ENCODE results near the gene PLEKHG2.
A peak's percentile ranks its signal among the peaks of the same experiment; 100 is the strongest.
"Not testable (repeated sequence)": the region's sequence is repeated elsewhere in the genome, so short reads cannot be mapped to it uniquely, and the experiment has no call there.

The PLEKHG2 gene

GRCh38 chr19:39412100-39412866 lies at the start of gene PLEKHG2:
Gene PLEKHG2 (plus strand): TSS chr19:39412669. CDS start chr19:39414087, 1,418 bp downstream.
- peak; percentile 99 for DNase-seq

DNA sequence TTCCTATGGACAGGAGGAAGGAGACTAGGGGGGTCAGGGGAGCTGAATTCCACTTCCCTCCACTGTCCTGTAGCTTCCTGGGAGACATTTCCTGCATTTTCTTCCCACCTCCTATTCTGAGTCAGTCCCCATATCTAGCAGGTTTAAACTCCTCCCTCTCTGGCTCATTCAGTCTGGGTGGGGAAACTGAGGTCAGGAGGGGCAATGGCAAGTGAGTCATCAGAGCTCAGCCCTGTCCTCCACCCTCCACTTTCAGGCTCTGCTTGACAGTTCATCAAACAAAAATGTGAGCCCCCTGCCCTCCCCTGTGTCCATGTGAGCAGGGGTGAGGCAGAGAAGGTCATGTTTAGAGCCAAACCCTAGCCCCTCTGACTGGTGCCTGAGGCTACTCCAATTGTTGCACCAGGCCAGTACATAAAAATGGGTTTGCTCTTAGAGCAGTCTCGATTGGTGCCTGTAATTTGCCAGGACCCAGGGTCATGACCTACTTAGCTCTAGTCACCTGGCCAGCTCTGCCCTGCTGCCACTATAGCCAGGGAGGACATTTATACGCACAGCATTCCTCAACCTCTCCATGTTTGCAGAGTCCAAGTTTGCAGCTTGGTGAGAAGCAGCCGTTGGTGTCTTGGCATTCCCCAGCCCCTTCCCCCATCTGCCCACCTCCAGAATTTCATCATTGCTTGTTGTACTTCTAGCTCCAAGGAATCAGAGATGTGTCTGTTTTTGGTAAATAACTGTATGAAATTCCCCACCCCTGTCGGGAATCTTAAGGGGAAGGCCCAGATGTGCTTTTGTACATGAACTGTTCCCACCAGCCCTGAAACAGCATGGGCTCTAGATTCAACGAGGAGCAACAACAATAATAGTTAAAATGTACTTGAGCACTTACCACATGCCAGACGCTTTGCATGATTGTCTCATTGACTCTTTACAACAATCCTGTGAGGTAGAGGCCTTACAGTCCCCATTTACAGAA lies 49.5 kb upstream of the PLEKHG2 start:
- DNase-seq = no peak

DNA sequence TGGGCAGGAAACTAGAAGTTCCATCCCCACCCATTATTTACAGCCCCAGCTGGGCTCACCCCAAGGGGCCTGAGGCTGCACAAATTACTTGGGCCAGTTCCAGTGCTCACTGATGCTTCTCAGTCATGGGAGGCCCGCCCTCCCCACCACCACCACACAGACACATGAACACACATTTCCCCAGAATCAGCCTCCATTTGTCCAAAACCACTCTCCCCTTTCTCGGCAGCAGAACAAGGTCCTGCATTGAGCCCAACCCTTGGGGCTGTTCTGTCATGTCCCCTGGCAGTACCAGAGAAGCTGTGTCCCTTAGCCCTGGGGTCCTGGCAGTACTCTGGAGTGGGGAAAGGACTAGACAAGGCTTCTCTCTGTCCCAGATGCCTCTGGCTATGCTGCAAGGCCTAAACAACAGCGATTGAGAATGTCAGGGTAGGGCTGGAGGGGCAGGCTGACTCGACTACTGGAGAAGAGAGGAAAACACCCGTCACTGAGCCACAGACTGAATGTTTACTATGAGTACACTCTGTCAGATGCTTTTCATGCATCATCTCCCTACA lies 48.5 kb upstream of the PLEKHG2 start:
- no peak for DNase-seq

DNA sequence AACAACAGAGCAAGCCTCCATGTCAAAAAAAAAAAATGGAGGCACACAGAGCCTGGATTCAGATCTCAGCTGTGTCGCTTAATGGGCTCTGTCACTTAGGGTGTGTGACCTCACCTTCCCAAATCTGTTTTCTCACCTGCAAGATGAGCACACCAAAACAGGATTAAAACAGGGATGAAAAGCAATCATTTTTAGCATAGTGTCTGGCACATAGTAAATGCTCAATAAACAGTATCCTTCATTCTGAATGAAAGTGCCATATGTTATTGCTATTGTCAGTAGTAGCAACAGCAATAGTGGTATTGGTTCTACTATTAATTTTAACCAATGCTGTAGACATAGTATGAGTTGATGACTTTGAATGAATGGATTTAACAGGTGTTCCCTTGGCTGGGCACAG lies 46.9 kb upstream of the PLEKHG2 start:
- no peak for DNase-seq

DNA sequence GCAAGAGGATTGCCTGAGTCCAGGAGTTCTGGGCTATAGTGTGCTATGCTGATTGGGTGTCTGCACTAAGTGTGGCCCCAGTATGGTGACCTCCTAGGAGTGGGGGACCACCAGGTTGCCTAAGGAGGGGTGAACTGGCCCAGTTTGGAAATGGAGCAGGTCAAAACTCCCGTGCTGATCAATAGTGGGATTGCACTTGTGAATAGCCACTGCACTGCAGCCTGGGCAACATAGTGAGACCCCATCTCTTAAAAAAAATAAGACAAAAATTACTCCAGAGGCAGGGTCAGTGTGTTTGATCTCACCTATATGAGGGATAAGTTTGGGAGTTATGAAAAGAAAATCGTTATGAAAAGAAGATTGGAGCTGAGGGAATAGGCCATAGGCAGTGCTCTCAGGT lies 43.3 kb upstream of the PLEKHG2 start:
- no peak for DNase-seq

- DNase-seq = no peak
Measured at GRCh38 chr19:39370735-39371134, 41.7 kb upstream of the PLEKHG2 start.

GRCh38 chr19:39372047-39372802 lies 40.2 kb upstream of the PLEKHG2 start:
- no peak for DNase-seq

DNA sequence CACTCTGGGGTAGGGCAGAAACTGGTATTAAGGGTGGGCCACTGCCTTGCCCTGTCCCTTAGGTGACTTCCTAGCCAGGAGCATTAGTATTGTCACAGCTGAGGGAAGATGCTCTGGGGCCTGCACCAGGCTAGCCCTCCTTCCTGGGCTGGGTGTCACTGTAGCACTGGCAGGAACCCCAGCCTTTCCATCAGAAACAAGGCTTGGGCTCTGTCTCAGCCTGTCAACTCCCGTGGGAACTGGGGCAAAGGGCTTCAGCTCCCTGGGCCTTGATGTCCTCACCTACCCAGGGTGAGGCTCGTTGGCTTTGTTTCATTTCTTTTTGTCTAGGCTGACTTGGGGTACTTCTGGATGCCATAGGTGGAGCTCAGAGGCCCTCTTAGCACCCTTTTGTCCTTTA lies 39.5 kb upstream of the PLEKHG2 start:
- DNase-seq = no peak

DNA sequence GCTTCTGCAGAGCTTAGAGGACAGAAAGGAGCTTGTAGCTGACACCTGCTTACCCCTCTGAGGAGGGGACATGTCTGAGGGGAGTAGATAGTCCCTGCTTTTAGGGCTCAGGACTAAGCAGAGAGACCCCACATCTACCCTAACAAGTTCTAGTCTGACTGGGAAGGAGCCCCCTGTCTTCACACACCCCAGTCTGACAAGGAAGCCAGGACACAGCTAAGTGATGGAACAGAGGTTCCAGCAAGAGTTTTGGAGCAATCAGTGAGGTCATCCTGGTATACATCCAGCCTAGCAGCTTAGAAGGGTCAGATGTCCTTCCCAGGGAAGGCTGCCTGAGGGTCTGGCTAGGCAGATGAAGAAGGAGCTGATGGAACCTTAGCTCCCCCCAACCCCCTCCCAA lies 36.5 kb upstream of the PLEKHG2 start:
- DNase-seq = no peak

DNA sequence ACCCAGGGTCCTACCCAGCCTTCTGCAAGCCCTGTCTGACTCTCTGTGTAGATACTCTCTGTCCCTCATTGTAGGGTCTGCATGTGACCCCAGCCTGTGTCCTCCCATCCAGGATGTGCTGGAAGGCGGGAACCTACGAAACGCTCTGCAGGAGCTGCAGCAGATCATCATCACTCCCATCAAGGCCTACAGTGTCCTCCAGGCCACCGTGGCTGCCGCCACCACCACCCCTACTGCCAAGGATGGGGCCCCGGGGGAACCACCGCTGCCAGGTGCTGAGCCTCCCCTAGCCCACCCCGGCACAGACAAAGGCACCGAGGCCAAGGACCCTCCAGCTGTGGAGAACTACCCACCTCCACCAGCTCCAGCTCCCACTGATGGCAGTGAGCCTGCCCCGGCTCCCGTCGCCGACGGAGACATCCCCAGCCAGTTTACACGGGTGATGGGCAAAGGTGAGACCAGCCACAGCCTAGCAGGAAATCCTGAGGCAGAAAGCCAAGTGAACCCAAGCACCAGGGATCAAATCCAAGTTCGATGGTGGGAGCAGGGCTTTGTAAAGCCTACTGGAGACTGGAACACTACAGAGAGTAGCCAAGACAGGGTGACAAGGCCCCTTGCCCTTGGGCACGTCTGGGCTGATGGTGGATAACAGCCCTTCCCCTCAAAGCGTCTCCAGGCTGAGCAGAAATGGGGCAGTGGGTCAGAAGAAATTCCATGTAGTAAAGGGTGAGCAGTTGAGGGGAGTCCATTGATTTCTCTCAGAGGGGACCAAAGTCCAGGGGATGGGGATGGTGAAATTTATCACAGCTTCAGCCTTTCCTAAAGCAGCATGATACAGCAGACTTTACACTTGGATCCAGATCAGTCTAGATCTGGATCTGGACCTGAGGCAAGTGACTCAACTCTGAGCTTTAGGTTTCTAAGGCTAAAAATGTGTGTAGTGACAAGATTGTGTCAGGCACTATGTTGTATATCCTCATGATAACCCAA lies 34.8 kb upstream of the PLEKHG2 start:
- no peak for DNase-seq

DNA sequence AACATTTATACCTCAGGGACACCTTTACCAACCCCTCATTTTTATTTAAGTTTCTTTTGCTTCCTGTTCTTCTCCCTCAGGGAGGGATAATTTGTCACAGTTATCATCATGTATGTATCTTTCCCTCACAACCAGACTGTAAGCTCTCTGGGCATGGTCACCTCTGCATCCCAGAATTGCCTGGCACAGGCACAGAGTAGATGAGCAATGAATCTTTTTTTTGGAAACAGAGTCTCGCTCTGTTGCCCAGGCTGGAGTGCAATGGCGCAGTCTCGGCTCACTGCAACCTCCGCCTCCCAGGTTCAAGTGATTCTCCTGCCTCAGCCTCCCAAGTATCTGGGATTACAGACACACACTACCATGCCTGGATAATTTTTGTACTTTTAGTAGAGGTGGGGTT lies 33.1 kb upstream of the PLEKHG2 start:
- not testable (repeated sequence) for DNase-seq

DNA sequence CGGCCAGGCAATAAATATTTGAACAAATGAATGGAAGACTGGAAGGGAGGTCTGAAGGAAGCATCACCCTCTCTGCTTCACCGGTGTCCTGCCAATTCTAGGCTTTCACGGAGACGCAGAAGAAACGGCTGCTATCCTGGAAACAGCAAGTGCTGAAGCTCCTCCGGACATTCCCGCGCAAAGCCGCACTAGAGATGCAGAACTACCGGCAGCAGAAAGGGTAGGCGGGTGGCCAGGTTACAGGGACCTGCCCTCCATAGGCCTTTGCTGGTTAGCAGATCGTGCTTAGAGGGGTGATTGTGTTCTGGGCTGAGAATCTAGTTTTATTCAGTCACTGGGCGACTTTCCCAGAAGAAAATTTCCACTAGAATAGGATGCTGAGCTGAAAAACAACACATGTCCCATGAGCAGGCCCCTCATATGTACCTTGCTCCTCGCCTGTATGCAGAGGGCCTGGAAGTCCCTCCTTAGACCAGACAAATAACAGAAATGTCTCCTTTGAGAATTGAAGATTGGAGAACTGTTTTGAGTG lies 32.5 kb upstream of the PLEKHG2 start:
- DNase-seq = no peak

DNA sequence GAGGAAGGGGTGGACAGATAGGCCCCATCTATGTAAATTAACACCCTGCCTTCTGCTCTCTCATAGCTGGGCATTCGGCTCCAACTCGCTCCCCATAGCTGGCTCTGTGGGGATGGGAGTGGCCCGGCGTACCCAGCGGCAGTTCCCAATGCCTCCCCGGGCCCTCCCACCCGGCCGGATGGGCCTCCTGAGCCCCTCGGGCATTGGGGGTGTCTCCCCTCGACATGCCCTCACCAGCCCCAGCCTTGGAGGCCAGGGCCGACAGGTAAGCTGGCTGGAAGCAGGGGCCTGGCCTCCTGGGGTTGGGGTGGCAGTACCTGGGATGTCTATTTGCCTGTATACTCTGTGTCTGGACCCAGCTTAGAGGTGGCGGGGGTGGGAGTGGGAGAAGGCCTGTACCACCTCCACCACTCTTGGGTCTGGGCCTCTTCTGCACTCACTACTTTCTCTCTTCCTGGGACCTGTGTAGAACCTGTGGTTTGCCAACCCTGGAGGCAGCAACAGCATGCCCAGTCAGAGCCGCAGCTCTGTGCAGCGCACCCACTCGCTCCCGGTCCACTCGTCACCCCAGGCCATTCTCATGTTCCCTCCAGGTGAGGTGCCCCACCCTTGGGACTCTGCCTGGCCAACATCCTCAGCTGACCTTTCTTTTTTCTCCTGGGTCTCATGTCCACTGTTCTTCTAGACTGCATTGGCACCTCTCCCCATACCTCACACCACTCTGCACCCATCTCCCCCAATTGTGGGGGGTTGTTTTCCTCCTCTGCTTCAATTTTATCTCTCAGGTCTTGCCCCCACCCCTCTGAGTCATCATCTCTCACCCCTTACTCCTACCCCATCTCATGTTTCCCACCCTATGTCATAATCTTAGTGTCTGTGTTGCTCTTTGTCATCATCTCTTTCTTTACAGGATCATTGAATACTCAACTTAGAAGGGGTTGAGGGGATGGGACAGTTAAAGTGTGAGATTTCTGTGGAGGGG lies 31.7 kb upstream of the PLEKHG2 start:
- no peak for DNase-seq

DNA sequence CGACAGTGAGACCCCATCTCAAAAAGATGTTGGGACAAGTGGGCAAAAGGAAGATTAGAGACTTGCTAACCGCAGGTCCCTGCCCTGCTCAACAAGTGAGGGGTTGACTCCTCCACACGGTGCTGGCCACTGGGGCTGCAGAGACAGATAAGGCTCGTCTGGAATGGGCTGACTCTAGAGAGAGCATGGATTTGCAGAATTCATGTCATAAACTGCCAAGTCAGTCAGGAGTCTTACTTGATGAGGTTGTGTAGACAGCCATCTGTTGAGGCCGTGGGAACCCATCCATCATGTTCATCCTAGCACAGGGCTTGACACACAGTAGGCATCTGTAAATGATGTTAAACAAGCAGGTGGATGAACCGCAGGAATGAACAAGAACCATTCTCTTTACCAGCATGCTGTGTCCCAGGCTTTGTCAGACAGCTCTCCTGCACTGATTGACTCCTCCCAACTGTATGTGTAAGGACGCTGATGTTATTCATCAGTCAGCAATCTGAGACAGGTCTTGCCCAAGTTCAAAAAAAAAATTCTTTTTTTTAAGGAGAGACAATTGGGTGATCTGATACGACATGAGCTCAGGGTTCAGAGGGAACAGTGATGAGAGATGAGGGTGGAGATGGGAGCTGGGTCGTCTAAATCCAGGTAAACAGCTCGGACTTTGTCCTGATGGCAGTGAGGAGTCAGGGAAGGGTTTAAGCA lies 30.4 kb upstream of the PLEKHG2 start:
- no peak for DNase-seq

DNA sequence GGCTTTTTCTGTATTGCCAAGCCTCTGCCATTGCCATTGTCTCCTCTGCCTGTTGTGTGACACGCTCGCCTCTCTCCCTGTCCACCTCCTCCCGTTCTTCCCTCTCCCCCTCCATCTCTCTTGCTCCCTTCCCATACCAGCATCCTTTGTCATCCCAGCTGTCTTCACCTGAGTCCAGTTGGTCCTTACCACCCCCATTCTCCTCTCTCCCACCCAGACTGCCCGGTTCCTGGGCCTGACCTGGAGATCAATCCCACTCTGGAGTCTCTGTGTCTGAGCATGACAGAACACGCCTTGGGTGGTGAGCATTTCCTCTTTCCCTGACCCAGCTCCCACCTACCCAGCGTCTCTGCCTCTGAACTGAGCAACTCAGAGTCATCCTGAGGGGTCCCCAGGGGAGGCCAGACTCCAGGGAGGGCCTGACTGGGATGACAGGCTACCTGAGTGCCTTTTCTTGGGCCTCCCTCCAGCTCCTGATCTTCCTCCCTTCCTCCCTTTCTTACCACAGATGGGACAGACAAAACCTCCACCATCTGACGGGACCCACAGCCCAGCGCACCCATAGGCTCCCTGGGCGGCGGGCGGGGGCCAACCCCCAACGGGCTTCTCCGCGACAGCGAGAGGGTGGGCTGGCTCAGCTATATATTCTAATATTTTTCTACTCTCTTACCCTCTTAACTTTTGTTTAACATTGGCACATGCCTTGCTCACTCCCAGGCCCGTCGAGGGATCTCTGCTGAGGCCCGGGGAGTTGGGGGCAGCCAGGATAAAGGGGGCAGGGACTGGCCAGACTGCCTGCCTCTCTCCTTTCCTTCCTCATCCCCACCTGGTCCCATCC lies 29.3 kb upstream of the PLEKHG2 start:
- DNase-seq = no peak

GRCh38 chr19:39384839-39385568 lies 27.5 kb upstream of the PLEKHG2 start:
- no peak for DNase-seq

DNA sequence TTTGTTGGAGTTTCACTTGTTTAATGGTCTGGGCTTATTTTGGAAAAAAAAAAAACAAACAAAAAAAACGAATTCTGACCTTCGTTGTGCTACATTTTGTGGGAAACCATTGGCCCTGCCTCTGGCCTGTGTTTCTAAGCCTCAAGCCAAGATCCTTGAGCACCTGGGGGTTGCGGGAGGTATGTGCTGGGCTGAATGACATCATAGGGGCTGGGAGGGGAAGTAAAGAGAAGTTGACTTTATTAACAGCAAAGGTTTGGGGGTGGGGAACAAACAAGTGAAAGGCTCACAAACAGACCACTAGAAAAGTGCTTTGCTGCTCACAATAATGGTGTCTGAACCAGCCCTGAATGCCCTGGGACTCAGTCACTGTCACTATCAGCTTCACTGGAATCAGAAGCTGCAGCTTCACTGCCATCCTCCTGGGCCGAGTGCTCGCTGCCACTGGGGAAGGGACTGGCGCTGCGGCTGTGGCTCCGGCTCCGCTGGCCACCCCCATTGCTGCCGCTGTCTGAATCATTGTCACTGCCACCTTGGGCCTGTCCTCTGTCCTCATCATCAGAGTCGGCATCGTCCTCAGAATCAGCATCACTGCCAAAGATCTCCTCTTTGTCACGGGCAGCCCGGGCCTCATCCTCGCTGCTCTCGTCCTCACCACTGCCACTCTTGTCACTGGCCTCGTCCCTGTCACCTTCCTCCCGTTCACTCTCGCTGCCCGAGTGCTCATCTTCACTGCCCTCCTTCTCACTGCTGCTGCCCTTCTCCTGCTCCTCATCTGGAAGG lies 26.6 kb upstream of the PLEKHG2 start:
- DNase-seq = no peak
